Measurements from ENCODE around the gene SLC24A3. TPM values are rescaled to one million over a fixed set of nuclear protein-coding genes. Genes with fewer than 3 reads are reported as not detected.

The SLC24A3 gene
- polyA plus RNA-seq, 12 donors: 10.9 to 35.4 (median 21.7) TPM; not detected in 1

- no peak for DNase-seq
Observed at GRCh38 chr20:19423900-19424620, 211.6 kb downstream of the SLC24A3 start.

GRCh38 chr20:19426356-19426755 is 213.9 kb downstream of the SLC24A3 start:
- no peak for DNase-seq

GRCh38 chr20:19427480-19427879 is 215.0 kb downstream of the SLC24A3 start:
- DNase-seq: no peak

GRCh38 chr20:19427913-19428312 is 215.5 kb downstream of the SLC24A3 start:
- no peak for DNase-seq

GRCh38 chr20:19428324-19428723 is 215.9 kb downstream of the SLC24A3 start:
- DNase-seq: no peak

DNA sequence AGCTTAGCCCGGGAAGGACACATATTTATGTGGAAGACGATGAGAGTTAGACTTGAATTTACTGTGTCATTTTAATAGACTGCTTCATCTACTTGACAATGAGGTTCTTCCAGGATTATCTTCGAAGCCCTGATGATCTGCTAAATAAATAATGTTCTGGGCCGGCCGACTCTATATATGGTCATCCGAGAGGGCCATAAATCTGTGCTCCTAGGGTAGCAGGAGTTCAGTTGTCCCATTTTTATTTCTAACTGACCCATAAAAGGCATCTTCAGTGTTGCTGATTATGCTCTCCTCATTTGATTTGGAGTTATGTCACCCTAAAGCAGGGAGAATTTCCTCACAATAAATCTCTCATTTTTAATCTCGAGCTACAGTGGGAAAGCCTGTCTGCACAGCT is 217.1 kb downstream of the SLC24A3 start:
- no peak for DNase-seq

DNA sequence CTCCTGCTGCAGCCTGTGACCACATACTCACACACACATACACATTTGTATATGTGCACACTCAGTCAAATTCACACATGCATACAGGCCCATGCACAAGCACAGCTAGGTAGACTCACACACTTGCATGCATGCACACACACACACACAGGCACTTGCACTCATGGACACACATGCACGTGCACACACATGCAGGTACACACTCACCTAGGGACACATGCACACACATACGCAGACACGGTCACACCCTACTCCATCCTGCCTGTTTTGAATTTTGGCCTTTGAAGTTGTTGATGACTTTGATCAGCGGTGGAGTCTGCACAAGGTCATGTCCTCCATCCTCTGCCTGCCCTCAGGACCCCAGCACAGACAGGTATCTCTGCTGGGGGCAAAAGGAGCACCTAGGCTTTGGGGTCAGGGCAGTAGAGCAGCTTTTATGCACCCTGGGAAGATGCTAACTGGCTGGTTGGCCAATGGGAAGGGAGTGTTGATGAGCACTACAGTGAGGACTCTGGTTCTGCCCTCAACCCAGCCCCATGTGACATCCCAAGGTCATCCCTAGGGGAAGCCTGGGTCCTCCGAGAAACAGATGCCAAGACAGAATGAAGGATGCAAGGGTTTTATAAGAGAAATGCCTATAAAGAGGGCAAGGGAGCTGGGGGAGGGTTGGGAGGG is 218.3 kb downstream of the SLC24A3 start:
- no peak for DNase-seq

GRCh38 chr20:19431316-19431700 is 218.9 kb downstream of the SLC24A3 start:
- no peak for DNase-seq

DNA sequence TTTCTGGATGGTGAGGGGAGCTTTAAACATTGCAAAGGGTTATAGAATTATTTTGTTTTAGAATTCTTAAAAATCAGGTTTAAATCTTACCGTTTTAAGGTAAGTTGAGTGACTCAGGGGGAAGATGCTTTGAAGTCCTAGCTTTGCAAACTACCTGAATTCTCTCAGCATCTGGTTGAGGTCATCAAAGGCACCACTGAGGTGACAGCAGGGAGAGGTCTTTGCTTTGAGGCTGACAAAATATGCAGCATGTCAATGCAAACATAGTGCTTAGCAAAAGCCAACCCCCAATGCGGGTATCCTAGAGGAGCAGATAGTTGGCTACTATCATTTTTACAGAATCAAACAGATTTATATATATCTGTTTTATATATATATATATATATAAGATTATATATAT is 219.5 kb downstream of the SLC24A3 start:
- DNase-seq: no peak

GRCh38 chr20:19433371-19434350 is 221.2 kb downstream of the SLC24A3 start:
- no peak for DNase-seq

DNA sequence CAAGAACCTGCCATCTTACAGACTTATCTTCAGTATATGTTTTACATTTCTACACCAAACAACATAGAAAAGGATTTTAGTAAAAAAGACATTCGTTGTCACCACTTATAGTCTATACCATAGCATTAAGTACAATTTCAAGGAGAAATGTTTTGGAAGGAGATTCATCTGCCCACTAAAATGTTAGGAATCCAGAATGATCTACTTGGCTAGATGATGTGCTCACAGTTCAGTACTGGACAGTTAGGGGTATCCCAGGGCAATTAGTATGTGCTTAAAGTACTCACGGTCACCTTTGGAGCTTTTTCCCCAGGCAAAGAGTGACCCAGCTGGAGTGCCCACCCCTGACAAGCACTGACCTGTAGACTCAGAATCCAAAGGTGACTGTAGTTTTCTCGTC is 222.9 kb downstream of the SLC24A3 start:
- DNase-seq: no peak

GRCh38 chr20:19435821-19436220 is 223.4 kb downstream of the SLC24A3 start:
- DNase-seq: no peak

GRCh38 chr20:19438488-19438887 is 226.0 kb downstream of the SLC24A3 start:
- no peak for DNase-seq

DNA sequence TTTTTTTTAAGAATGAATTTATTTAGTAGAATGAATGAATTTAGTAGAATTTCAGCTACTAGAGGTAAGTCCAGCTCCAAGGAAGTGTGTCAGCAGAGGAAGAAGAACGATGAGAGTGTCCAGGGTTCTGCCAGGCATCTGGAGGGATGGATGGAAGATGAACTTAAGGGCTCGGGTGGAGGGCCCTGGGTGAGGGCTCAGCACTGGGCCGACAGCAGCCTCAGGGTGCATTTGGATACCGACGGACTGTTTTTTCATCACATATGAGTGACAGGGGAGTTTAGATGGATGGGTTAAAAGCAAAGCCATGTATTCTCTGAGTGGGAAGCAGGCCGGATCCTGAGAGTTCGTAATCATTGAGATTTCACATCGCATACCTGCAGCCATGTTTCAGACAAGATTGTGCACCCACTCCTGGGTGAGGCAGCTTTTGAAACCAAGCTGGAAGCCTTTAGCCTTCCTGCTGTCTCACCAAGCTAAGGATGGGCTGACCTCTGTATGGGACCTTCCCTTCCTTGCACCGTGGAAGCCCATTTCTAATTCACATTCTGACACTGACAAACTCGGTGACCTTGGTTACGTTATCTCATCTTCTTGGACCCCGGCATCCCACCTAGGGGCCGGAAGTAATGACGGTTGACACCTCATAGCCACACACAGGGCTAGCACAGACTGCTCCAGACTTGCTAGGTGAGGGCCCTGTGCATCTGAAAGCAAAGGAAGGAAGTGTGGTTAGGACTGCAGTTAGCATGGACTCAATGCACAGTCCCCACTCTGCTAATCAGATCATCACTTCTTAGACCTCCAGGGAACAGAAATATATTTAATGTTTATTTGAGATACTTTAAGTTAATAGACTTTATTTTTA is 228.5 kb downstream of the SLC24A3 start:
- no peak for DNase-seq

DNA sequence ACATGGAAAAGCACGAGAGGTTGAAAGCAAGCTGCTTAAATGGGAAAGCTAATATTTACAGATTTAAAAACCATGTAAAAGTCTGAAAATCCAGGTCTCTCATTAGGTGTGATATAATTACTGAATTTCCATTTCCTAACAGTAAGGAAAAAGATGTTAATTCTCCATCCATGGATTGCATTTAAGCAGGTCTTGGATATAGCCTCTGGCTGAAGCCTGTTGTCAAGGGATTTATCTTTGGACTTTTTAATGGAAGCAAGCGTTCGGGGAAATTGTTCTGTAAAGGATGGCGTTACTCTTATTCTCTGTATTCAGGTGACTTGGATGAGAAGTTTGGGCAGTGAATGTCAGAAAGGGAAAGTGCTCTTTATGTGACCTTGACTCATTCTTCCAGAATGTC is 233.8 kb downstream of the SLC24A3 start:
- no peak for DNase-seq

DNA sequence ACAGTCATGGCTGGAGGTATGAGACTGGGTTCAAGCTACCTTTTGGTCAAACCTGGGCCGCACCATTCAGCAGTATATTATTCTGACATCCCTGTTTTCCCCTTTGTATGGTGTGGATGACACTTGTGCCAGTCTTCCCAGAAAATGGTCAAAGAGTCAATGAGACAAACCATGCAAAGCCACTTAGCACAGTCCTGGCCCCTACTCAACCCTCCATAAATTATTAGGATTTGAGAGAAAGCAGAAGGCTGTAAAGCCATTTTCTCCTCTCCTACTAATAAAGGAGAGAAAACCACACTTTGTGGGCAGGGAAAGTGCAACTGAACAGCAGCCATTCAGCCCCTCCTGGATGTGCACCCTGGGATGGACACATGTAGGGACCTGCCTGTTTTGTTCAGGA is 236.2 kb downstream of the SLC24A3 start:
- DNase-seq: no peak

- DNase-seq: no peak
Observed at GRCh38 chr20:19449051-19449450, 236.6 kb downstream of the SLC24A3 start.

GRCh38 chr20:19451231-19451922 is 238.9 kb downstream of the SLC24A3 start:
- no peak for DNase-seq

- no peak for DNase-seq
Observed at GRCh38 chr20:19451923-19452295, 239.5 kb downstream of the SLC24A3 start.

DNA sequence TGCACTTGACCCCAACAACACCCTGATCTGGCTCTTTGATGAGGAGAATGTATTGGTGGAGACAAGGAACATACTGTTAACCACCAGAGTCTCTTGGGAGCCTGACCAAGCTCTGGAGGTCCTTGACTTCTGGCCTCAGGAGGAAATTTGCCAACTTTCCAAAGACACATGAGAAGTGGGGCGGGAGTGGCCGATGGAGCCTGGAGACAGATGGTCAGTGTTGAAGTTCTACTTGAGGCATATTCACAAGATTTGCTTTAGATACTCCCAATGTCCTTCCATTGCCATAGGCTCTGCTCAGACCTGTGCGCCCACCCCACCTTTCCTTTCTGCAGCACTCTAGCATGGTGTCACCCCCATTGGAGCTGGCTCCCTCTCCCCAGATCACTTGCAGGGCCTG is 241.0 kb downstream of the SLC24A3 start:
- DNase-seq: no peak

GRCh38 chr20:19453862-19454261 is 241.4 kb downstream of the SLC24A3 start:
- DNase-seq: no peak
